OCI-LY3 (cell line): ENCODE measurements around the gene SYT8.

ENCODE experiments used
- H2AFZ ChIP-seq: fragments of 200-600, 300-600 bp; shearing (Covaris generic); 2 replicates; pipeline ENCODE4 v1.6.0; 2014; ENCODE audit warnings: antibody characterized with exemption, low read depth, low read length
- H3K27ac ChIP-seq: fragments of 200-600, 300-600 bp; sonication (generic); 2 replicates; pipeline ENCODE4 v1.5.1; 2014; ENCODE audit warnings: mild to moderate bottlenecking, low read length, moderate library complexity, mixed read lengths
- H3K27me3 ChIP-seq: fragments of 200-600, 300-600 bp; sonication (generic); 2 replicates; pipeline ENCODE4 v1.6.1; 2014; ENCODE audit warnings: low read depth, low read length, mixed read lengths
- H3K36me3 ChIP-seq: fragments of 200-600, 300-600 bp; sonication (generic); replicated peaks from 2 replicates; pipeline ENCODE3; 2014; ENCODE audit warnings: low read depth, low read length, mixed read lengths
- H3K4me1 ChIP-seq: fragments of 300-600, 200-600 bp; sonication (generic); 2 replicates; pipeline ENCODE4 v1.6.1; 2014; ENCODE audit warnings: low read length, mixed read lengths
- H3K4me2 ChIP-seq: fragments of 200-600, 300-600 bp; sonication (generic); 2 replicates; pipeline ENCODE4 v1.6.1; 2014; ENCODE audit warnings: low read length, mixed read lengths
- H3K4me3 ChIP-seq: fragments of 300-600, 200-600 bp; sonication (generic); 2 replicates; pipeline ENCODE4 v1.5.1; 2014; ENCODE audit warnings: antibody characterized with exemption, mild to moderate bottlenecking, low read length, moderate library complexity
- H3K79me2 ChIP-seq: fragments of 300-600, 200-600 bp; shearing (Covaris generic); 2 replicates; pipeline ENCODE4 v1.6.1; 2014; ENCODE audit warnings: mild to moderate bottlenecking, low read length, mixed read lengths
- H3K9ac ChIP-seq: fragments of 300-600, 200-600 bp; shearing (Covaris generic); 2 replicates; pipeline ENCODE4 v1.6.0; 2014; ENCODE audit warnings: mild to moderate bottlenecking, low read length, moderate library complexity
- H3K9me3 ChIP-seq: fragments of 200-600, 300-600 bp; shearing (Covaris generic); 2 replicates; pipeline ENCODE4 v1.6.1; 2014; ENCODE audit warnings: low read length, mixed read lengths; ENCODE audit not compliant: insufficient read depth
- H4K20me1 ChIP-seq: fragments of 200-600, 300-600 bp; sonication (generic); 2 replicates; pipeline ENCODE4 v1.6.1; 2016; ENCODE audit warnings: low read length, mixed read lengths; ENCODE audit not compliant: insufficient read depth
- EZH2phosphoT487 ChIP-seq: fragments of 200-600 bp; shearing (Covaris generic); IDR thresholded peaks from 2 replicates; pipeline ENCODE4 v1.6.1; 2018; ENCODE audit warnings: antibody characterized with exemption, mixed run types, low read depth
- TF ChIP-seq, protein P1 (sequence below): fragments of 200-600, 300-600 bp; sonication (generic); IDR thresholded peaks from 2 replicates; pipeline ENCODE4 v1.5.1; 2014; ENCODE audit warnings: antibody characterized with exemption, low read length, low read depth

The SYT8 gene

DNA sequence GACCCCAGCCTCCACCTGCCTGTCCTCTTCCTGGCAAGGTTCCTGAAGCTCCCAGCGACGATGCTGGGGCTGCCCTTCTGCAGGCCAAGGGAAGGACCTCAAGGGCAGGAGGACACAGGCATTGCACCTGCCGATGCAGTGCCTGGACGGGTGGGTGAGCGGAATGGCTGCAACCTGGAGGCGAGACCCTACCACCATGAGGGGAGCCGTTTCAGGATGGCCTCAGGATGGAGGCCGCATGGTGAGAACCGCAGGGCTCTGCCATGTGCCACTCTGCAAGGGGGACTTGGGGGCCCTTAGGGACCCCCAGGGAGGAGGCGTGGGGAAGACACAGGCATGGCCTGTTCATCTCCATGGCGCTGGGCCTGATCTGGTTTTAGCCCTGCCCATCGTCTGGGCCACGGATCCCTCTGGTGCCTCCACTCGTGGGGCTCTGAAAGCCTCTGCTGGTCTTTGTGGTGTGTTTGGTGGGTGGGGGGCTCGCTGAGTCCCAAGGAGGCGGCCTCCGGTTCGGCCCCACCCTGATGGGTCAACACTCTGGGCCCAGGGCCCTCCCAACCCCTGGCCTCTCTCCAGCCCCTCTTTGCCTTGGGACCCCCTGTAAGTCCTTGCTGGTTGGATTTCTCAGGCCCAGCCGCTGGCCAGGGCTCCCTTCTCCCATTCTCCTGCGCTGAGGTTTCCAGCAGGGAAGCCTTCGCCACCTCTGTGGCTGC is 16.8 kb downstream of the SYT8 start:
- Histone ChIP-seq H3K9ac (peak overlapping the region; percentile 95), H2AFZ (no peak overlapping the region), H3K4me3 (peak overlapping the region; percentile 95), H4K20me1 (peaks cover 25% of the 10 kb centered on the region), H3K9me3 (peaks cover 4% of the 10 kb centered on the region; the same call in 1 of the 2 replicates), H3K4me2 (peak overlapping the region; percentile 79), H3K4me1 (peaks cover 49% of the 10 kb centered on the region), H3K79me2 (peaks cover 54% of the 10 kb centered on the region), H3K36me3 (peaks cover 25% of the 10 kb centered on the region), H3K27me3 (peaks cover 1% of the 10 kb centered on the region), H3K27ac (peak overlapping the region; percentile 97)
- TF ChIP-seq, protein P1, sequence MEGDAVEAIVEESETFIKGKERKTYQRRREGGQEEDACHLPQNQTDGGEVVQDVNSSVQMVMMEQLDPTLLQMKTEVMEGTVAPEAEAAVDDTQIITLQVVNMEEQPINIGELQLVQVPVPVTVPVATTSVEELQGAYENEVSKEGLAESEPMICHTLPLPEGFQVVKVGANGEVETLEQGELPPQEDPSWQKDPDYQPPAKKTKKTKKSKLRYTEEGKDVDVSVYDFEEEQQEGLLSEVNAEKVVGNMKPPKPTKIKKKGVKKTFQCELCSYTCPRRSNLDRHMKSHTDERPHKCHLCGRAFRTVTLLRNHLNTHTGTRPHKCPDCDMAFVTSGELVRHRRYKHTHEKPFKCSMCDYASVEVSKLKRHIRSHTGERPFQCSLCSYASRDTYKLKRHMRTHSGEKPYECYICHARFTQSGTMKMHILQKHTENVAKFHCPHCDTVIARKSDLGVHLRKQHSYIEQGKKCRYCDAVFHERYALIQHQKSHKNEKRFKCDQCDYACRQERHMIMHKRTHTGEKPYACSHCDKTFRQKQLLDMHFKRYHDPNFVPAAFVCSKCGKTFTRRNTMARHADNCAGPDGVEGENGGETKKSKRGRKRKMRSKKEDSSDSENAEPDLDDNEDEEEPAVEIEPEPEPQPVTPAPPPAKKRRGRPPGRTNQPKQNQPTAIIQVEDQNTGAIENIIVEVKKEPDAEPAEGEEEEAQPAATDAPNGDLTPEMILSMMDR, result no peak
- no peak for TF ChIP-seq EZH2phosphoT487

DNA sequence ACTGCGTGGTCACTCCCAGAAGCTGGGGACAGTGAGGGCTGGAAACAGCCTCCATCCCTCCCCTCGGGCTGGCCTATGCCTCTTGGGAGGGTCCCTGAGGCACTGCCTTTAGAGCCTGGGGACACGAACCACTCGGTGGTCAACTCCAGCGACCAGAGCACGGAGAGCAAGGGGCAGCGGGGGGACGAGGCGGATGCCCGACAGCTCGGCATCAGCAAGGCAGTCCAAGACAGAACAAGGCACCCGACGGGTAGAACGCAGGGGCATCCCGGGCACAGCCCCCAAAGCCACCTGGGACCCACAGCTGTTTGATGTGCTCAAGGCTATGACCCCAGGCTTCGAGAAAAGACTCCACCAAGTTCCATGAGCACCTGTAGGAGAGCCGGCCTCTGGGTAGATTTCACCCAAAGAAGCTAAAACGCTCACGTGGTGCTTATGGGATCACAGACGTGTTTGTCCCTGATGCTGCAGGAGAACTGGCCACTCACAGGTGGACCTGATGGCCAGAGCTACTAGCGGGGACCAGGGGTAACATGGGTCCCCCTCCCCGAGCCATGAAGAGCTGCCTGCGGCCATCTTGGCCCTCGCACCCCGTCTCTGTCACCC is 17.6 kb downstream of the SYT8 start:
- peak overlapping the region; percentile 95 for H3K9ac ChIP-seq
- H4K20me1 ChIP-seq, result peaks cover 32% of the 10 kb centered on the region
- H2AFZ ChIP-seq, result no peak overlapping the region
- peaks cover 57% of the 10 kb centered on the region for H3K4me1 ChIP-seq
- peaks cover 62% of the 10 kb centered on the region for H3K79me2 ChIP-seq
- H3K27ac ChIP-seq, result peak overlapping the region; percentile 97
- peaks cover 32% of the 10 kb centered on the region for H3K36me3 ChIP-seq
- H3K9me3 ChIP-seq, result peaks cover 4% of the 10 kb centered on the region; the same call in 1 of the 2 replicates
- TF ChIP-seq, protein P1, result no peak
- H3K4me3 ChIP-seq, result peak overlapping the region; percentile 95
- H3K27me3 ChIP-seq, result no peaks in the 10 kb centered on the region
- peak overlapping the region; percentile 79 for H3K4me2 ChIP-seq

DNA sequence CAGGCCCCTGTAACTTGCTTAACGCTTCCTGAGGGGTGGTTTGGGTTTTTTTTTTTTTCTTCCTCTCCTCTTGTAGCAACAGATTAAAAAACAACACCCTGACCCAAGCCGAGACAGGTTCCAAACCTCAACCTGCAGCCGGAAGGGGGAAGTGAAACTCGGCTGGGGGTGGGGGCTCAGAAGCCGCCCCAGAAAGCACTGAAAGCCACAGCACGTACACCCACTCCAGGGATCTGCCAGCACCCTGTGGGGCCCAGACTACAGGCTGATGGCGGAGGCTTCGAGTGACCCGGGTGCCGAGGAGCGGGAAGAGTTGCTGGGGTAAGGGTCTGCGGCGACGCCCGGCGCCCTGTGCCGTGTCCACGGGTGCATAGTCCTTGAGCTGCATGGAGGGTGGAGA is 18.1 kb downstream of the SYT8 start, which contains the start of gene LSP1:
Gene LSP1, plus strand, starts transcription at position 208 of the 400 bp plus-strand sequence. Its CDS starts 61 bp downstream, at position 269.
- Histone ChIP-seq H3K9me3 (peaks cover 4% of the 10 kb centered on the region; the same call in 1 of the 2 replicates), H3K4me2 (peak within 1 kb of the TSS; percentile 79), H3K36me3 (peaks cover 32% of the 10 kb centered on the region), H3K79me2 (peaks cover 67% of the 10 kb centered on the region), H3K27me3 (no peaks in the 10 kb centered on the region), H4K20me1 (peaks cover 38% of the 10 kb centered on the region), H3K4me1 (peaks cover 62% of the 10 kb centered on the region), H3K4me3 (peak within 1 kb of the TSS; percentile 95), H3K27ac (peak within 1 kb of the TSS; percentile 97), H3K9ac (peak within 1 kb of the TSS; percentile 95), H2AFZ (no peak within 1 kb of the TSS)
- TF ChIP-seq, protein P1, result no peak
- no peak for TF ChIP-seq EZH2phosphoT487

DNA sequence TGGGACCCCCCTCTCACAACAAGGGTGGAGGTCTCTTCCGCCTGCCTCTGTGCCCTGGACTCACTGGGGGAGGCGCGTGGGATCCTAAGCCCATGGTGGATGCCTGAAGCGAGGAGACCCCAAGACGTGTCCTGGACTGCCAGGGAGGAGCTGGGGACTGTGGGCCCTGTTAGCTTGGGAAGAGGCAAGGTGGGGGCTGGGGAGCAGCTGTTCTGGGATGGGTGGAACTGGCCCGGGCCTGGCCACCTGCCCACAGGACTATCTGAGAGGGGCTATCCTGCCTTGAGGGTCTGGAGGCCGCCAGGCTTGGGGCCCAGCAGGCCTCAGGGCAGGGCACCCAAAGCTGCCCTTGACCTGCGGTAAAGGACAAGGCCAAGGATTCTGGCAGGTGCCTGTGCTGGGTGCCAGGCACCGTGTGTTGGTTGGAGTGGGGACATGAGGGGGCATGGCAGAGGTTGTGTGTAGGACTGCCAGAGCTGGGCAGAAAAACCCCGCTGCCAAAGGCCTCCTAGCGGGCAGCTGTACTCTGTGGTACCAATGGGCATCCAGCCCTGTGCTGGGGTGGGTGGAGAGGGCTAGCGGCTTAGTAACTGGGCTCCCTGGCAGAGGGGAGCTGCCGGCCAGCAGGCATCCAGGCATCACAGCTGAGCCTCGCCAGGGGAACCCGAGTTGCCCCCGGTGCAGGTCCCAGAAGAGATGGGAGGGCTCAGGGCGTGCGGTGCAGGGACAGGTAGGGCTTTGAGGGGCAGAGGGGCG is 18.8 kb downstream of the SYT8 start:
- TF ChIP-seq EZH2phosphoT487, result no peak
- TF ChIP-seq, protein P1, result peak; percentile 15; the same call in 1 of the 2 replicates
- H3K4me2 ChIP-seq, result peak overlapping the region; percentile 79

More for the DNA sequence above, 18.8 kb downstream of the SYT8 start:
- H3K4me3 ChIP-seq, result peak overlapping the region; percentile 95
- H3K9me3 ChIP-seq, result peaks cover 4% of the 10 kb centered on the region; the same call in 1 of the 2 replicates
- H4K20me1 ChIP-seq, result peaks cover 44% of the 10 kb centered on the region
- H3K27me3 ChIP-seq, result no peaks in the 10 kb centered on the region
- peaks cover 73% of the 10 kb centered on the region for H3K79me2 ChIP-seq
- H3K9ac ChIP-seq, result peak overlapping the region; percentile 95
- peaks cover 69% of the 10 kb centered on the region for H3K4me1 ChIP-seq
- no peak overlapping the region for H2AFZ ChIP-seq
- H3K27ac ChIP-seq, result peak overlapping the region; percentile 97
- peaks cover 32% of the 10 kb centered on the region for H3K36me3 ChIP-seq
